Endodermal cell (in vitro differentiated cells): ENCODE measurements around the gene PTPRN2. TPM values are rescaled to one million over a fixed set of nuclear protein-coding genes. Genes with fewer than 3 reads are reported as not detected.
"Not testable (repeated sequence)": the region's sequence is repeated elsewhere in the genome, so short reads cannot be mapped to it uniquely, and the experiment has no call there.

Experiments used
- DNase-seq: peaks from one replicate; pipeline ENCODE4 v3.0.0-alpha.2; 2017
- H3K27ac ChIP-seq: 2 replicates; pipeline ENCODE4 v1.5.1; 2013; ENCODE audit warnings: mild to moderate bottlenecking, low read depth, low read length, moderate library complexity
- H3K27me3 ChIP-seq: 2 replicates; pipeline ENCODE4 v1.6.1; 2013; ENCODE audit warnings: mild to moderate bottlenecking, low read length, moderate library complexity; ENCODE audit not compliant: insufficient read depth, control insufficient read depth, poor library complexity, severe bottlenecking
- H3K36me3 ChIP-seq: 2 replicates; pipeline ENCODE4 v1.7.0; 2013; ENCODE audit warnings: mild to moderate bottlenecking, low read length, moderate library complexity; ENCODE audit not compliant: control insufficient read depth, insufficient read depth
- H3K4me1 ChIP-seq: one replicate; pipeline ENCODE4 v1.7.0; 2013; ENCODE audit warnings: low read length; ENCODE audit not compliant: control insufficient read depth, insufficient read depth
- H3K4me3 ChIP-seq: 2 replicates; pipeline ENCODE4 v1.5.1; 2013; ENCODE audit warnings: mild to moderate bottlenecking, low read length, moderate library complexity
- H3K9ac ChIP-seq: 2 replicates; pipeline ENCODE4 v1.6.1; 2013; ENCODE audit warnings: mild to moderate bottlenecking, low read length, moderate library complexity; ENCODE audit not compliant: poor library complexity, severe bottlenecking; ENCODE audit errors: extremely low read depth
- H3K9me3 ChIP-seq: 2 replicates; pipeline ENCODE4 v1.6.1; 2013; ENCODE audit warnings: mild to moderate bottlenecking, low read length, moderate library complexity; ENCODE audit not compliant: control insufficient read depth
- H3K27ac Mint-ChIP-seq: 2 replicates; pipeline ENCODE4 v1.8.0; 2020; ENCODE audit warnings: mixed read lengths
- H3K27me3 Mint-ChIP-seq: 2 replicates; pipeline ENCODE4 v1.8.0; 2021; ENCODE audit warnings: mild to moderate bottlenecking, mixed read lengths; ENCODE audit not compliant: insufficient read depth
- H3K36me3 Mint-ChIP-seq: 2 replicates; pipeline ENCODE4 v1.8.0; 2020; ENCODE audit warnings: low read depth, mixed read lengths
- H3K4me1 Mint-ChIP-seq: 2 replicates; pipeline ENCODE4 v1.8.0; 2020; ENCODE audit warnings: mixed read lengths
- H3K4me3 Mint-ChIP-seq: 2 replicates; pipeline ENCODE4 v1.8.0; 2020; ENCODE audit warnings: mild to moderate bottlenecking, moderate library complexity, mixed read lengths
- H3K9me3 Mint-ChIP-seq: 2 replicates; pipeline ENCODE4 v1.8.0; 2020; ENCODE audit warnings: mild to moderate bottlenecking, mixed read lengths
- WGBS, 2 experiments: methylation state at CpG; one replicate each; pipeline versions ENCODE4 v1.1.5 to v1.1.7; 2013; ENCODE audit warnings: missing lambda C conversion rate in 2 of 2, mixed read lengths in 1 of 2; ENCODE audit not compliant: insufficient coverage in 1 of 2, insufficient read length in 1 of 2; 5-methylcytosine and 5-hydroxymethylcytosine counted together
- total RNA-seq, 2 donors: library from RNA; stranded (reverse); fragmentation: NEBNext Ultra II Directional in 1 of 2; extraction: Animal tissue kit (Norgen Biotek cat#: 25700) in 1 of 2; gene quantifications; 2 replicates in 1 of 2; 3 replicates in 1 of 2; pipeline ENCODE4 v1.2.1, GENCODE V29; 2021
- TF ChIP-seq, protein P1 (sequence below): fragments of 200-600 bp; sonication (generic); conservative IDR thresholded peaks from 2 replicates; pipeline ENCODE4 v1.5.0; 2021; ENCODE audit warnings: antibody characterized with exemption, mild to moderate bottlenecking

PTPRN2 gene
- total RNA-seq, 2 donors from 2014 or later = 0.69 to 1.2 TPM

DNA sequence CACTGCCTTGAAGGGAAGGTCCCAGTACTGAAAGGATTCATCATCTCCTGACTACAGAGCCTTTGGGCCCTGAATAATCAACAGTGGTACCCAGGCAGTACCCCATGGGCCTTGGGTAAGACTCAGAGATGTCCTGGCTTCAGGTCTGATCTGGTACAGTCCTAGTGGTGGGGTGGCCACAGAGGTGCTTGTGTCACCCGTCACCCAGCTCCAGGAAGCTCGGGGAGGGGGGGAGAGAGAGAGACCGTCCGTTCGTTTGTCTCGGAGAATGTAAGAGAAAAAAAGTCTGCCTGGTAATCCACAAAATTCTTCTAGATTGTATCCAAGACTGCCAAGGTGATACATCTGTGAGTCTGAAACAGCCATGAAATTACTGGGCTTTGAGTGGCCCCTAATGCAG lies 381.3 kb downstream of the PTPRN2 start:
- H3K27me3 ChIP-seq = no peaks in the 10 kb centered on the region
- no peak overlapping the region for H3K27ac Mint-ChIP-seq
- TF ChIP-seq, protein P1, sequence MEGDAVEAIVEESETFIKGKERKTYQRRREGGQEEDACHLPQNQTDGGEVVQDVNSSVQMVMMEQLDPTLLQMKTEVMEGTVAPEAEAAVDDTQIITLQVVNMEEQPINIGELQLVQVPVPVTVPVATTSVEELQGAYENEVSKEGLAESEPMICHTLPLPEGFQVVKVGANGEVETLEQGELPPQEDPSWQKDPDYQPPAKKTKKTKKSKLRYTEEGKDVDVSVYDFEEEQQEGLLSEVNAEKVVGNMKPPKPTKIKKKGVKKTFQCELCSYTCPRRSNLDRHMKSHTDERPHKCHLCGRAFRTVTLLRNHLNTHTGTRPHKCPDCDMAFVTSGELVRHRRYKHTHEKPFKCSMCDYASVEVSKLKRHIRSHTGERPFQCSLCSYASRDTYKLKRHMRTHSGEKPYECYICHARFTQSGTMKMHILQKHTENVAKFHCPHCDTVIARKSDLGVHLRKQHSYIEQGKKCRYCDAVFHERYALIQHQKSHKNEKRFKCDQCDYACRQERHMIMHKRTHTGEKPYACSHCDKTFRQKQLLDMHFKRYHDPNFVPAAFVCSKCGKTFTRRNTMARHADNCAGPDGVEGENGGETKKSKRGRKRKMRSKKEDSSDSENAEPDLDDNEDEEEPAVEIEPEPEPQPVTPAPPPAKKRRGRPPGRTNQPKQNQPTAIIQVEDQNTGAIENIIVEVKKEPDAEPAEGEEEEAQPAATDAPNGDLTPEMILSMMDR = no peak
- peaks cover 11% of the 10 kb centered on the region for H3K9me3 Mint-ChIP-seq
- no peak overlapping the region for H3K27ac ChIP-seq
- no peaks in the 10 kb centered on the region for H3K4me1 Mint-ChIP-seq
- H3K4me3 Mint-ChIP-seq = no peak overlapping the region
- H3K4me3 ChIP-seq = no peak overlapping the region
- H3K9ac ChIP-seq = no peak overlapping the region
- H3K36me3 Mint-ChIP-seq = no peaks in the 10 kb centered on the region
- WGBS, 2 experiments = 74 to 80% methylated on average over 3 to 6 of the region's 6 CpGs
- DNase-seq = no peak
- peaks cover 81% of the 10 kb centered on the region for H3K9me3 ChIP-seq
- peaks cover 5% of the 10 kb centered on the region for H3K27me3 Mint-ChIP-seq
- H3K4me1 ChIP-seq = no peaks in the 10 kb centered on the region
- no peaks in the 10 kb centered on the region for H3K36me3 ChIP-seq

GRCh38 chr7:158204453-158204852 lies 383.2 kb downstream of the PTPRN2 start:
- DNase-seq = no peak
- 9 to 38% methylated on average over 1 to 3 of the region's 4 CpGs for WGBS, 2 experiments
- Mint-ChIP-seq H3K36me3 (no peaks in the 10 kb centered on the region), H3K27ac (no peak overlapping the region), H3K9me3 (peaks cover 3% of the 10 kb centered on the region), H3K4me1 (no peaks in the 10 kb centered on the region), H3K4me3 (no peak overlapping the region), H3K27me3 (peaks cover 5% of the 10 kb centered on the region)
- H3K9ac ChIP-seq = no peak overlapping the region
- no peak overlapping the region for H3K4me3 ChIP-seq
- H3K27ac ChIP-seq = no peak overlapping the region
- no peaks in the 10 kb centered on the region for H3K27me3 ChIP-seq
- peaks cover 79% of the 10 kb centered on the region for H3K9me3 ChIP-seq
- no peaks in the 10 kb centered on the region for H3K4me1 ChIP-seq
- TF ChIP-seq, protein P1 = no peak
- no peaks in the 10 kb centered on the region for H3K36me3 ChIP-seq

DNA sequence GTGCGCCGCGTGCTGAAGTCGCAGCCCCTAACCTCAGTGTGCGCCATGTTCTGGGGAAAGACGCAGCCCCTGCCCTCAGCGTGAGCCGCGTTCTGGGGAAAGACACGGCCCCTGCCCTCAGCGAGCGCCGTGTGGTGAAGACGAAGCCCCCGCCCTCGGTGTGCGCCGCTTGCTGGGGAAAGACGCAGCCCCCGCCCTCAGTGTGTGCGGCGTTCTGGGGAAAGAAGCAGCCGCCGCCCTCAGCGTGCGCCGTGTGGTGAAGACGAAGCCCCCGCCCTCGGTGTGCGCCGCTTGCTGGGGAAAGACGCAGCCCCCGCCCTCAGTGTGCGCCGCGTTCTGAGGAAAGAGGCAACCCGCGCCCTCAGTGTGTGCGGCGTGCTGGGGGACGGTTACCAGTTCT lies 383.7 kb downstream of the PTPRN2 start:
- H3K4me1 Mint-ChIP-seq, H3K27ac Mint-ChIP-seq, H3K4me1 ChIP-seq, H3K9me3 Mint-ChIP-seq, H3K27ac ChIP-seq, H3K27me3 ChIP-seq, H3K36me3 Mint-ChIP-seq, H3K27me3 Mint-ChIP-seq, DNase-seq, H3K4me3 Mint-ChIP-seq, H3K36me3 ChIP-seq, H3K9ac ChIP-seq, H3K4me3 ChIP-seq: not testable (repeated sequence)
- peaks cover 79% of the 10 kb centered on the region for H3K9me3 ChIP-seq
- WGBS, 2 experiments = 90 to 92% methylated on average over 20 to 42 of the region's 42 CpGs

GRCh38 chr7:158194365-158194900 lies 393.2 kb downstream of the PTPRN2 start:
- Mint-ChIP-seq H3K9me3 (peaks cover 34% of the 10 kb centered on the region), H3K27ac (no peak overlapping the region), H3K27me3 (no peaks in the 10 kb centered on the region), H3K4me3 (no peak overlapping the region), H3K4me1 (no peaks in the 10 kb centered on the region), H3K36me3 (no peaks in the 10 kb centered on the region)
- no peak overlapping the region for H3K27ac ChIP-seq
- no peak overlapping the region for H3K9ac ChIP-seq
- H3K4me1 ChIP-seq = no peaks in the 10 kb centered on the region
- TF ChIP-seq, protein P1 = no peak
- DNase-seq = no peak
- no peaks in the 10 kb centered on the region for H3K27me3 ChIP-seq
- WGBS, 2 experiments = 58 to 78% methylated on average over 6 to 15 of the region's 15 CpGs
- H3K36me3 ChIP-seq = no peaks in the 10 kb centered on the region
- peaks cover 80% of the 10 kb centered on the region for H3K9me3 ChIP-seq
- no peak overlapping the region for H3K4me3 ChIP-seq
